H54 (cell line): Measurements from ENCODE around the gene PHC1.
"Not testable (repeated sequence)": the region's sequence is repeated elsewhere in the genome, so short reads cannot be mapped to it uniquely, and the experiment has no call there.

Experiments
- DNase-seq: peaks from one replicate; pipeline ENCODE4 v3.0.0; 2011; ENCODE audit warnings: low spot score, mixed read lengths; ENCODE audit not compliant: insufficient read length
- FAIRE-seq: peaks from 3 replicates; lab custom pipeline; 2011; peaks lifted over from hg19 to GRCh38; lab: Jason Lieb, UNC
- POLR2A ChIP-seq: IDR thresholded peaks from 2 replicates; pipeline ENCODE4 v1.6.1; 2011; ENCODE audit warnings: low read depth, mild to moderate bottlenecking, low read length

Gene PHC1

GRCh38 chr12:8899830-8900229 is 14.5 kb upstream of the PHC1 start:
- FAIRE-seq (no peak), DNase-seq (no peak)
- no peak for TF ChIP-seq POLR2A

- DNase-seq, FAIRE-seq: not testable (repeated sequence)
Measured at GRCh38 chr12:8902703-8903102, 11.6 kb upstream of the PHC1 start.

GRCh38 chr12:8903646-8904045 is 10.7 kb upstream of the PHC1 start:
- no peak for TF ChIP-seq POLR2A
- FAIRE-seq (no peak), DNase-seq (no peak)

- no peak for TF ChIP-seq POLR2A
- DNase-seq (no peak), FAIRE-seq (no peak)
Measured at GRCh38 chr12:8904665-8905064, 9.6 kb upstream of the PHC1 start.

- DNase-seq (no peak), FAIRE-seq (no peak)
- no peak for TF ChIP-seq POLR2A
Measured at GRCh38 chr12:8905546-8905945, 8.8 kb upstream of the PHC1 start.

- TF ChIP-seq POLR2A: no peak
- FAIRE-seq (no peak), DNase-seq (no peak)
Measured at GRCh38 chr12:8906266-8907180, 7.8 kb upstream of the PHC1 start.

- no peak for TF ChIP-seq POLR2A
- DNase-seq (no peak), FAIRE-seq (no peak)
Measured at GRCh38 chr12:8907513-8907912, 6.8 kb upstream of the PHC1 start.

- no peak for TF ChIP-seq POLR2A
- no peak for FAIRE-seq
- no peak for DNase-seq
Measured at GRCh38 chr12:8909752-8910151, 4.6 kb upstream of the PHC1 start.

GRCh38 chr12:8911606-8912268 is 2.6 kb upstream of the PHC1 start:
- FAIRE-seq (no peak), DNase-seq (no peak)
- no peak for TF ChIP-seq POLR2A

GRCh38 chr12:8912914-8913313 is 1.4 kb upstream of the PHC1 start:
- FAIRE-seq: no peak
- no peak for DNase-seq
- TF ChIP-seq POLR2A: no peak

GRCh38 chr12:8913702-8914032 is 642 bp upstream of the PHC1 start:
- TF ChIP-seq POLR2A: no peak
- FAIRE-seq (no peak), DNase-seq (no peak)

GRCh38 chr12:8914716-8915526 is 612 bp downstream of the PHC1 start:
- no peak for TF ChIP-seq POLR2A
- FAIRE-seq (peak; percentile 76), DNase-seq (peak; percentile 74)

GRCh38 chr12:8916154-8916553 is 1.8 kb downstream of the PHC1 start:
- no peak for TF ChIP-seq POLR2A
- no peak for FAIRE-seq

GRCh38 chr12:8917031-8917430 is 2.7 kb downstream of the PHC1 start:
- FAIRE-seq (no peak), DNase-seq (no peak)
- no peak for TF ChIP-seq POLR2A

More at GRCh38 chr12:8916154-8916553, 1.8 kb downstream of the PHC1 start:
- no peak for DNase-seq

- FAIRE-seq (no peak), DNase-seq (no peak)
- no peak for TF ChIP-seq POLR2A
Measured at GRCh38 chr12:8917751-8918150, 3.4 kb downstream of the PHC1 start.

- not testable (repeated sequence) for FAIRE-seq, DNase-seq
Measured at GRCh38 chr12:8919643-8920042, 5.3 kb downstream of the PHC1 start.
